GM19463 (cell line): ENCODE data around the gene C18orf32.
A peak's percentile ranks its signal among the peaks of the same experiment; 100 is the strongest.
"Not testable (repeated sequence)": the region's sequence is repeated elsewhere in the genome, so short reads cannot be mapped to it uniquely, and the experiment has no call there.

Experiments
- ATAC-seq: cut with Tn5 transposase; IDR thresholded peaks from one replicate; pipeline ENCODE4 v1.9.1; 2021; ENCODE audit warnings: mild to moderate bottlenecking, moderate library complexity; ENCODE audit not compliant: unreplicated experiment

C18orf32 gene

DNA sequence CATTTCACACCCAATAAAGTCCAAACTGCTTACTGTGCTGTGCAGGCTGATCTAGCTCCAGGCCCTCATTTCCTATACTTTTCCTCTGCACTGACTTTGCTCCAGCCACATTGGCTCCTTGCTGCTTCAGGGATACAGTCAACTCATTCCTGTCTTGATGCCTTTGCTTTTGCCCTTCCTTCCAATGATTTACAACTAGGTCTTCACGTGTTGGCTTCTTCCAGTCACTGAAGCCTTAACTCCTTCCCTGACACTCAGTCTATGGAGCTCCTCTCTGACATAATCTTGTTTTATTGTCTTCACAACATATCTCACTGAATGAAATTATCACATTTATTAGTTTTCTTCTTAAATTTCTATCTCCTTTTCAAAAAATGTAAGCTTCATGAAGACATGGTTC, 16.9 kb upstream of the C18orf32 start:
- no peak for ATAC-seq

DNA sequence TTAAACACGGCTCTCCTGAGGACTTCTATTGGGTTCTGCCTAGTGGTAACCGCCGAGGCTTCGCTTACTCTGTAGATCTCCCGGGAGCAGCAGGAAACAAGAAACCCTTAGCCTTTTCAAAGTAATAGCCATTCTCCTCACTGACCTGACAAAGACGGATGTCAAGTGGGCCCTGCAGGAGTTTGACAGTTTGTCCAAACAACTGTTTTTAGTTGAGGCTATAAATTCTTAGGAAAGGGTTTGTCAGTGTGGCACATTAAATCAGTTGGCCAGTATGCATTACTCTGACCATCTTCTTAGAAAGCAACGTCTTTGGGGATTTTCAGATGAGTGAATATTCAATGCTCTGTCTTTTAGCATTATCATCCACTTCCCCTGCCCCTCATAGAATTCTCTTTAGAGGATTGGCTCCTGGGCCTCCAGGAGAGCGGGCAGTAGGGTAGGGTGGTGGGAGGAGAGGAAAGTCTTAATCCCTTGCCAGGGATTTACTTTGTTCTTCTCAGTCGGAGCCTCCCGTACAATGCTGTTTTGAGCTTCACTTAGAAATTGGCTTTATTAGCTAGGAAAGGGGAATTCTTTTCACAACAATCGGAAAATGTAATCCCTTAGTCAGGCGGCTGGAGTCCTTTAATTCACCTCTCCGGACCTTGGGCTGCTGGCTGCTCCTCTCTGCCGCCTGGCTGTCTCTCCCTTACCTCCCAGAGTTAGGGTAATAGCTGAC, 13.3 kb upstream of the C18orf32 start:
- no peak for ATAC-seq

DNA sequence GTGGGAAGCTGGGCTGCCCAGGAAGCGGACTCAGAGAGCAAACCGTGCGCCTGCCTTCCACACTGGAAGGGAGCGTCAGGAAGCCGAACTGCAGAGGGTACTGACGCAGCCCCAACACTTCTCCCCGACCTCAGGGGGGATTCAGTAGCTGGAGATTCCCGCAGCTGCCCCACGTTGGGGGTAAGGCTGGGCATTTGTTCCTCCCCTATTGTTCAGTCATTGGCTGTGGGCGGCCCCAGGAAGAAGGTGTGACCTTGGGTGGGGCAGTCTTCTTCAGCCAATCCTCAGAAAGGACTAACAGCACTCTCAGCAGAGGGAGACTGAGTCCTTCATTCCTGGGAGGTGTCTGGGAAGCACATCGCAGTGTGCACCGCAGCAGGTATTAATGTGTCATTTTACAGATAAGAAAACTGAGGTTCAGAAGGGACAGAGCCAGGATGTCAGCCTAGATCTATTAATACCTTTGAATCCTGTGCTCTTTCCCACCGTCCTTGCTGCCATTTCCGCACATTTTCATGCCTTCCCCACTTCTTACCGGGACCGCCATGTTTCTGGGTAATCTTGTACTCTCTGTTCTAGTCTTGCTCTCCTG, 12.1 kb upstream of the C18orf32 start:
- no peak for ATAC-seq

DNA sequence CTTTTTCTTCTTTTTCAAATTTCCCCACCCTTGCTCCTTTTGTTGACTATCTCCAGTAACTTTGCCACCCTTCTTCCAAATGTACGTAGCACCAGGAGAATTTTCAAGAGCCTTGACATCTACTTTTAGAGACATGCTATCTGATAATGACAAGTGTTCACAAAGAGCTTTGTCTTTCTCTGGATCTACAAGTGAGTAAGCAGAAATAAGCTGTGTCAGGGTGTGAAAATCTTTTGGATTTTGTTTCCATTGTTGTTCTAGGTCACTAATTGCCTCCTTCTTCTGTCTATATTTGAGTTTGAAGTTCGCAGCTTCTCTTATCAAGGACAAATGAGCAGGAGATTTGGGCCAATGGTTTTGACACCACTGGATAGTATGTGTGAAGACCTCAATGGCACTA, 8.4 kb upstream of the C18orf32 start:
- no peak for ATAC-seq

DNA sequence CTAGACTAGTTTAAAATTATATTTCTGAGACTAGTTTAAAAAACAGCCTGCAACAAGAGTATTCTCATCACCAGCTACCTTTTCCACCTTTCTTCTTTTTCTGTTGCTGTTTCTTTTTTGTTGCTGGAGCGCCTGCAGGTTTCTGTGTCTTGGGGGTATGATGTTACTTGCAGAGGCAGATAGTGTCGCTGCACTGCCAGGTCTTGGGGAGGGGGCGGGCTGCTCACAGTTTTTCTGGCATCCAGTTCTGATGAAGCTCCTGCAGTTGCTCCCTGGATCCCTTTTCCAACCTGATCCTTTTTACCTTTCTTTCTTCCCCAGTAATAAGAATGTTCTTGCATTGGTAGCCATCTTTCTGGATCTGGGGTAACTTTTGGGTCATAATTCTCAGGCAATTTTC, 8.0 kb upstream of the C18orf32 start:
- ATAC-seq: no peak

DNA sequence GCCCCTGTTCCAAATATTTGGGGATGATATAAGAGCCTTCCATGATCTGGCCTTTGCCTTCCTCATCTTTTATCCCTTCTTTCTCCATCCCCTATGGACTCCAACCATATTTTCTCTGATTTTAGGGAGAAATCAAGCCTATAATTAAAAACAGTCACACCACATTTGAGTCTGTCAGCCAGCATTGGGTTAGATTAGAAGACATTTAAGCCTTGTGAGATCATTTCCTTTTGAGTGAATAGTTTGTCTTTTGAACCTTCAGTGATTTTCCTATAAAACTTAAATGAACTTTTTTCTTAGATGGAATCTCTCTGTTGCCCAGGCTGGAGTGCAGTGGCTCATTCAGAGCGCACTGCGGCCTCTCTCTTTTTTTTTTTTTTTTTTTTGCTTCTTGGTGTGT, 7.6 kb upstream of the C18orf32 start:
- ATAC-seq: no peak

DNA sequence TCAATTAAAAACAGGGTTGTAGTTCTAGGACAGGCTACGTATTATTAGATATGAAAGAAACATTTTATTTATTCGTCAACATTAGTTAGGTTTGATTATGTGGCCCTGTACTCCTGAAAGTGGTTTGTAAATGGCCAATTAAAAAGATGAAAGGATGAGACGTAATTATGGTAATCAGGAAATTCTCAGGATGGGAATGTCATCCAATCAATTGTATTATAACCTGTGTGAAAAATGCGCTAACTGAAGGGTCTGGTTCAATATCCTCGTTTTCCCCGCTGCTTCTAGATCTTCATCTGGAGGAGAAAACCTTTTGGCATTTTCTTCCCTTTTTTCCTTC, 5.6 kb upstream of the C18orf32 start:
- no peak for ATAC-seq

DNA sequence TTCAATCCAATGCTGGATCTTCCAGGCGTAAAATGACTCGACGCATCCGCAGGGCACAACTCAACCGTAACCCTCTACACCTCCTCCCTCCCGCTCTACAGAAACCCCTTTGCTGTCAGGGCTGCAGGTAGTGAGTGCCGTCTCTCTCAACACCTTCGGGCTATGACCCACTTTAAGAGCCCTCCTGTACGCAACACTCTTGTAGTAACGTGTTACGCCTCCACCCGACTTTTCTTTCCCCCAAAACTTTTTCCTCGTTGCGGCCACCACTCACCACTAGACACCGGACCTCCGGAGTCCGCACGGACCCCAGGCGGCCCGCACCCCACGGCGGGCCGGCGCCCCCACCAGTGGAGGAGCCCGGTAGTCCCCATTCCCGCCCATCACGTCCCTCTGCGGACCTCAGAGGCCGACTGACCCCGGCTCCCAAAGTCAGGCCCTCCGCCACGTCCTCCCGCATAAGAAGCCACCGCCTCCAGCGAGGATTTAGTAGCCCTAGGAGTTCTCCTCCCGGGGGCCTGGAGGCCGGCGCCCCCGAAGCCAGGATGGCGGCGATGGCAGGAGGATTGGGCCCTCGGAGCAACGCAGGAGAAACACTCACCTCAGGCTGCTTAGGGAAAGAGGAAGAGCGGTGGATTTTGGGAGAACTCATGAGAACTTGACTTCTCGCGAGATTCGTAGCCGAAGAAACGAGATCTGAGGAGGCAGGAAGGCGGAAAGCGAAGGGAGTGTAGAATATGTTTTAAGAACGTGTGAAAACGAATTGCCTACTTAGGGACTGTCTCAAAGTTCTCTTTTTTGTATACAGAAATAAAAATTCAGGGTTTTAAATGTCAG, 5.0 kb upstream of the C18orf32 start, which contains the start of gene RPL17:
Gene RPL17 (minus strand): TSS at position 609 of the 837 bp plus-strand sequence.
- peak; percentile 79 for ATAC-seq

DNA sequence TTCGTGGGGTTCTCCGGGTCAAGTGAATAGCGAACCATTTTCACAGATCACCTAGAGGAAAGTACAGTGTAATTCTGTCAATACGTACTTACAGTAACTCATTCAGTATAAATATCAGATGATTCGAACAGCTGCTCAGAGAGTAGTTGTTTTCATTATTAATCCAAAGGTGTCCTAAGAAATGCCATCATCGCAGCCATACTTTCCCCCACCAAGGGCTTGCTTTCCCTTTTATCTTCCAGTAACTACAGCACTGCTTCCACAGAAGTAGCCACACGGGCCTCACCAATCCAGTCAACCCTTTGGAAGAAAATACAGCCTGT, 4.5 kb upstream of the C18orf32 start:
- no peak for ATAC-seq

DNA sequence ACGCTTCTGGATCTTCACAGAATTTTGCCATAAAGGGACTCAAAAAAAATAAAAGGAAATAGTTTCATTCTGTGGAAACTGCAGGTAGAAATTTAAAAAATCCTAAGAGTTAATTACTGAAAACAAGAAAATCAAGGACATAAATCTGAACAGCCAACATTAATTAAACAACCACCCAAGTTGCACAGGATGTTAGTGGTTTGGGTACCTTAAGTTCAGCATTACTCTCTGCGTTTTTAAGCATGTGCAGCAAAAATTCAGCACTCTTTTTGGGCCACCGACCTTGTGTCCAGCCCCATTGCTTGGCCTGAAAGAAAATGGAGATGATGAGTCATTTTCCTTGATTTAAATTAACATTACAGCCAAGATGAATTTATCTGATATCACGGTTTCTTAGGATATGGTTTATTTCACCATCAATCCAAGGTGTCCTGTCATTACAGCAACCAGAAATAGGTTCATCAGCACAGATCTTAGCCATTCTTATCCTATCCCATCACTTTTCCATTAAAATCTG, 3.3 kb upstream of the C18orf32 start:
- ATAC-seq: no peak

DNA sequence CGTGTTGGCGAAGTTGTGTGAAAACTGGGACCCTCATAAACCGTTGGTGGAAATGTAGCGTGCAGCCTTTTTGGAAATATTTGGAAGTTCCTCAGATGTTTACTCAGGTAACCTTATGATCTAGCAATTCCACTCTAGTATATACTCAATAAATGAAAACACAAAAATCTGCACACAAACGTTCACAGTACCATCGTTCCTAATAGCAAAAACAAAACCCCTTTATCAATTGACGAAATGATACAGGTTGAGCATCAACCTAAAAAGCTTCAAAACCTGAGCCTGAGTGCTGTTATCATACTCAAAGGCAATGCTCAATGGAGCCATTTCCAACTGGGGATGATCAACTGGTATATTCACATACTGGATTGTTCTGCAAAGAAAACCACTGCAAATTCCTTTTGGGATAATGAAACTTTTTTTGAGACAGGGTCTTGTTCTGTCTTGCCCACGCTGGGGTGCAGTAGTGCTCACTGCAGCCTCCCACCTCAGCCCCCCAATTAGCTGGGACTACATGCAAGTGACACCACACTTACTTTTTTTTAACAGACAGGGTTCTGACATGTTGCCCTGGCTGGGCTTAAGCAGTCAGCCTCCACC, 777 bp upstream of the C18orf32 start:
- no peak for ATAC-seq

DNA sequence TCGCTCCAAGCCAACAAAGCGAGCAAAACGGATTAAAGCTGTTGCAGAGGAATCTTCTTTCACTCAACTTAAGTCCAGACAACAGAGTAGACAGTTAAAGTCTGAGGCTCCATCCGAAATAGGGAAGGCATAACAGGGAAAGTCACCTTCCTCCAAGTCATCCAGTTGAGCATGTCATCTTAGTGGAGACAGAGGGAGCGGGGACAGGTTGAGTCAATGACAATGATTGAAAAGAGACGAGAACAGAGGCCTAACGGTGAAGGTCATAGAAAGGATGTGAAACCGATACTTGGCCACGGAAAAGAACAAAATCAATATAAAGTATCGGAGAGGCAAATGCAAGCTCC, 455 bp downstream of the C18orf32 start:
- no peak for ATAC-seq

DNA sequence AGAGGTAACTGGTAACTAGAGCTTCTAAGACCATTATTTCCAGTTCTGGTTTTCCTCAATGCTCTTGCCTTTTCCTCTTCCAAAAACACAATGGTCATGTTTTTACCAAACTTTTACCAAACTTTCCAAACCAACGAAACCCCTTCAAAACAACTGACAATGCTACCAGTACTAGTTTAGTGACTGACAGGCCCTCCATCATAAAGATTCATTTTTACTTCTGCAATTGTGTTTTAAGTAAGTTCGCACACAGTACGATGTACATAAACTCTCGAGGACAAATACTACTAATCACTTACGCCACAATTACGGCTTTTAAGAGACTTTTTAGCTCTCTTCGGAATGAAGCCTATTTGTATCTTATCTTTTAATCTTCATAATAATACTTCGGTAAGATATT, 900 bp downstream of the C18orf32 start:
- ATAC-seq: no peak

DNA sequence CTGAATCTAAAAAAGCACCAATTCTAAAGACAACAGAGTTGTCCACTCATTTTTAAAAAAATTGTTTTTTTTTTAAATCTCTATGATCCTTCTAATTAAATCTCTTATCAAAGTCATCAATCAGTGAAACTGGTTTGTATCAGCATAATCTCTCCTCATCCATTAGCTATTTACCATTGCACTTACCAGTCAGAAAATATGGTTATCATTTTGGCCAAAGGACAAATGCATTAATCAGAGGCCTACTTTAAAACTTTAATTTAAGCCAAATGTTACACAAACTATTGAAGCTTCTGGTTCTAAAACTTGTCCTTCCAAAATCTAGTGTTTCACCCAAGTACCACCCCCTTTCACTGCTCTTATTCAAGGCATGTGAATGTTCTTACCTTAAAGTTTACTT, 3.8 kb downstream of the C18orf32 start:
- ATAC-seq: no peak

DNA sequence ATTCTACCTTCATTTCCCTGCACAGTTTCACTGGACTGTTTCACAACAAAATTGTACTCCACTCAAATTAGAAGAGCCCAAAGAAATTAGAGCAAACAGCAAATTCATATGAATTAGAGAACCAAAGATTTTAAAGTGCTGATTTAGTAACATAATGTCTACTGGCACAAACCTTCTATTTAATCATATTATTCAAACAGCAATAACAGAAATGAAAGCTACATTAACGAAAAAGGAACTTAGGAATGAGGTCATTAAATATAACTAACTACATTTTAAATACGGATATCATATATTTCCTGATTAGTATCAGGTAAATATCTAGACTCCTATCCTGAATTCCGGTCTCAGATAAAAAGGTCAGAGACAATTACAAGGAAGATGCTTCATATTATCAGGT, 5.1 kb downstream of the C18orf32 start:
- ATAC-seq: no peak

DNA sequence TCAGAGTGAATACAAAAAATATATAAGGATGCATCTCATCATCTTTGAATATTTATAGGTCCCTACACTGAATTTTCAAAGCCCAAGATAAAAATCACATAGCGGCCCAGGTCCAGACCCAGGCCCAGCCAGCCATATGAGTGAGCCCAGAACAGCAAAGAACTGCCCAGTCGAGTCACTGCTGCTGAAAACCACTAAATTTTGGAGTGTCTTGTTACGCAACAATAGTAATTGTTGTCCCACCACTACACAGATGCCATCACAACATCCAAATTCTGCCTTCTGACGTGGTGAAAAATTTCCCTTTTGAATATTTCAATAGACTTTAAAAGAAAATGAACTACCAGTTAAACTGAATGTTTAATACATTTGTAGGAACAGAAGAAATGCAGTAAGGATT, 5.7 kb downstream of the C18orf32 start:
- no peak for ATAC-seq

DNA sequence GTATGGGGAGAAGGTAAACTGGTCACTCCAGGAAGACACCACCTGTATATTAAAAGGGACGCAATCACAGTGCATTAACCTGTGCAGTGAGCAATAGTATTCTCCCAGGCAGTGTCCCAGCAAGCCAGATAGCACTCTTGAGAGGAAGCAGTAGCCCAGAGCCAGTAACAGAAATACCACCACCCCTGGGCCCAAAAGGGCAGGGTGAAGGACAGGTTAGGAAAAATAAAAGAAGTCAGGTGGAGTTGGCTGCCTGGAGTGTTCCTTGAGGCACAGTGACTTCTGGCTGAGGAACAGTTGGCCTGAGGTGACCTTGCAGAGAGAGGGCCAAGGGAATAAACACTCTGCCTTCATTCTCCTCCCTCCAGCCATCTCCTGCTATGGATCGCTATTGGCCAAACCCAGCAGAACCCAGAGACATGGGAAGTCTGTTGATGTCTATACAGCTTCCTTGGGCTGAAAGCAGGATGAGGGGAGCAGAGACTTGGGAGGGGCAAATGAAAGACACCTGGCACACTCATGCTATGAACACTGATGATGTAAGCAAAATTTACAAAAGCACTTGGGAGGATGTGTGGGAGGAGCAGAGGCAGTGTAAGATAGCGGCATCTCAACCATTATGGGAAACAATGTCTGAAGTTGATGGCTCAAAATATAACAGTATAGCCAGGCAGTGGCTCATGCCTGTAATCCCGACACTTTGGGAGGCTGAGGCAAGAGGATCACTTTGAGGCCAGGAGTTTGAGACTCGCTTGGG, 7.5 kb downstream of the C18orf32 start:
- ATAC-seq: no peak

DNA sequence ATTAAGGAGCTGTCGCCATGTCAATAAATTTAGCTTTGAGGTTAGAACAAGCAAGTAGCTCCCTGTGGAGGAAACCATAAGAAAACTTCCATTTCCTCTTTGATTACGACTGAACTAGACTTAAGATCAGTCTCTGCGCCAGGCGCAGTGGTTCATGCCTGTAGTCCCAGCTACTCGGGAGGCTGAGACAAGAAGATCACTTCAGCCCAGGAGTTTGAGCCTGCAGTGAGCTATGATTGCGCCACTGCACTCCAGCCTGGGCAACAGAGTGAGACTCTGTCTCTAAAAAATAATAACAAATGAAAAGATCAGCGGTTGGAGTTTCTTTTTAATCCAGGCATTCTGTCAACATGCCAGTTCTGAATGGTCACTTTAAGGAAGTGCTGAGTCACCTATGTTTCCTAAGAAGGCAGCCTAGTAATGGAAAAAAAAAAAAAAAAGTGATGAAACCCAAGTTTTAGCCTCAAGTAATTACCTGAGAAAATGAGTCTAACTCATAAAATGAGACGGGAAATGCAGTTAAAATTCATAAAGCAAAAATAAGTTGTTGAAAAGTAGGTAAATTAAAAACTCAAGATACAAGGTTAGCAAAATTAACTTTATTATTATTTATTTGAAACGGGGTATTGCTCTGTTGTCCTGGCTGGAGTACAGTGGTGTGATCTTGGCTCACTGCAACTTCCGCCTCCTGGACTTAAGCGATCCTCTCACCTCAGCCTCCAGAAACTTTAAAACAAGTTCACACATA, 10.2 kb downstream of the C18orf32 start:
- no peak for ATAC-seq

DNA sequence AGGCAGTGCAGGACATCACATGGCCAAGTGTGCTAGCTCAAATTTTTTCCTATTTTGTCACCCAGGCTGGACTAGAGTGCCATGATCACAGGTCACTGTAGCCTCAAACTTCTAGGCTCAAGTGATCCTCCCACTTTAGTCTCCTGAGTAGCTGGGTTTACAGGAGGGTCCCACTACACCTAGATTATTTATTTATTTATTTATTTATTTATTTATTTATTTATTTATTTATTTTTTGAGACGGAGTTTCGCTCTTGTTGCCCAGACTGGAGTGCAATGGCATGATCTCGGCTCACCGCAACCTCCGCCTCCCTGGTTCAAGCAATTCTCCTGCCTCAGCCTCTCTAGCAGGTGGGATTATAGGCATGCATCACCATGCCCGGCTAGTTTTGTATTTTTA, 12.1 kb downstream of the C18orf32 start:
- not testable (repeated sequence) for ATAC-seq

DNA sequence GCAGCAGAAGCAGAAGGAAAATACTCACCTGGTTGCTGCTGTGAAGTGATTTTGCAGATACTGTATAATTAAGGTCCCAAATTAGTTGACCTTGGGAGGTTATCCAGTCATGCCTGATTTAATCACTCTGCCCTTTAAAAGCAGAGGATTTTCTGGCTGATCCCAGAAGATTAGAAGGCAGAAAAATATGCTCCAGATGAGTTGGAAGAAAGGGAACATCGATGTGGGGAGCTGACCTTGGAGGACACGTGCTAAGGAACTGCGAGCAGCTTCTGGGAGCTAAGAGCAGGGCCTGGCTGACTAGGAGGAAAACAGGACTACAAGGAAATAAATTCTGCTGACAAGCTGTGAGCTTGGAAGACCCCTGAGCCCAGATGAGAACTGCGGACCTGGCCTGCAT, 13.3 kb downstream of the C18orf32 start:
- no peak for ATAC-seq
